Measurements from ENCODE around the gene TRIO.

GRCh38 chr5:14502294-14502690 lies 359.1 kb downstream of the TRIO start:
- TF ChIP-seq CTCF (conservative IDR thresholded peaks at IDR 0.05; ENCODE audit: low read depth, low read length) (no peak), EZH2 (IDR thresholded peaks at IDR 0.05; ENCODE audit: borderline replicate concordance, low read depth, low read length, poor library complexity, severe bottlenecking) (no peak)

Data from A673 (cell line).